Measurements from ENCODE around the gene ANKRD40. TPM values are rescaled to one million over a fixed set of nuclear protein-coding genes. Genes with fewer than 3 reads are reported as not detected.

Gene ANKRD40
- total and polyA plus RNA-seq, 8 donors = 10.3 to 23.5 (median 15.5) TPM

DNA sequence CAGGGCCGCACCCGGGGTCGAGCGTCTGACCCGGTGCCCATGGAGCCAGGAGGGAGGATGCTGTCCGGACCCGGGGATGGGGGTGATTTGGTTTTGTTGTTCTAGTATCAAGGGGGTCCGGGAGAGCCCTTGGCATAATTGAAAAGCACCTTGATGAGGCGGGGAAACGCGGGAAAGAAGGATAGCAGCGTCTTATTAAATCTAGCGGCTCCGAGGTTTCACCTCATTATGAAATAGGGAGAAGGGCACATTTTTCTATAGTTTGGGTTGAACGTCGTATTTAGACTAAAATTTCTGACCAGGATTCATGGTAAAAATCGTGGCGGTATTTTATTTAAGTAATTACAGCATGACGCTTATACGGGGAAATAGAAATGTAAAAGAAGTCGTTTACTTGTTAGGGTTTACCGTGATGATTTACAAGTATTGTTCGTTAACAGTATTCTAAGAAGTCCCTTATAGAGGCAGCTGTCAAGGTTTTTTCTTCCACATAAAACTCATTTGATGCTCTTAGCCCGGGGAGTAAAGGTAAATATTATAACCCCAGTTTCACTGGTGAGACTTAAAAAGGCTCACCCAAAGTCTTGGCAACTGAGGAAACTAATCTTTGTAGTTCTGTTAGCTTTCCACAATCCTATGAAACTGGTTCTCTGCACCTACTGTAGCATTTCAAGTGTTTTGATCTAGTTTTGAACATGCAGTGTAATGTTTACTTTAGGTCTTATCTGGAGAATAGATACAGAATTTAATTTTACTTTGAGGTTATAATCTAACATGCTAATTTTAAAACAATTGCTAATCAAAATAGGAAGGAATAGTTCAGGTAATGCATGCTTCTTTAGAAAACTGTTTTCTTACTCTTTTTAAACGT is 12.4 kb upstream of the ANKRD40 start:
- no peak for DNase-seq
- H3K4me3 ChIP-seq = peak overlapping the region; percentile 64 to 89 (median 82)

DNA sequence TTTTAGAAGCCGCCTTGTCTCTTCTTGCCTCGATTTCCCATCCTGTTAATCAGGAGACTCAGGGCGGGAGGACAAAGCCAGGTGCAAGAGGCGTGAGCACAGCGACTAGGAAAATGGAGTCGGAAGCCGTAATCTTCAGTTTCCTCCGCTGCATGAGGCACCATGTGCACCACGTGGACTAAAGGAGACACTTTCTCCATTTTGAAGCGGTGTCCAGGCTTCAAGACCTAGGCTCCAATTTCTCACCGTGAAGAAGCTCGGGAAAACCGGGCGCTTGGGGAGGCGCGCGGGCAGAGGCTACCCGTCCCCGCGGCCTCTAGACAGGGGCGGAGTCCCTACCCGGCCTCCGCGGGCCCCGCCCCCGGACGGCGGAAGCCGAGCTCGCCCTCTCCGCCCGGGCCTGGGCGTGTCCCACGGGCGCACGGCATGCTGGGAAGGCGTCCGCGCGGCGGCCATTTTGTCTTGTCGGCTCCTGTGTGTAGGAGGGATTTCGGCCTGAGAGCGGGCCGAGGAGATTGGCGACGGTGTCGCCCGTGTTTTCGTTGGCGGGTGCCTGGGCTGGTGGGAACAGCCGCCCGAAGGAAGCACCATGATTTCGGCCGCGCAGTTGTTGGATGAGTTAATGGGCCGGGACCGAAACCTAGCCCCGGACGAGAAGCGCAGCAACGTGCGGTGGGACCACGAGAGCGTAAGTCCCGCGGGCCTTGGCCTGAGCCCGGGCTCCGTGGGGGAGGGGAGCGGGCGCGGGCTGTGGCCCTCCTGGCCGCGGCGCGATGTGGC is 11.6 kb upstream of the ANKRD40 start, which contains the start of gene LUC7L3:
LUC7L3 (plus strand) TSS at position 460 of the 780 bp plus-strand sequence; CDS start at position 590, 130 bp downstream.
- TF ChIP-seq, protein P1, sequence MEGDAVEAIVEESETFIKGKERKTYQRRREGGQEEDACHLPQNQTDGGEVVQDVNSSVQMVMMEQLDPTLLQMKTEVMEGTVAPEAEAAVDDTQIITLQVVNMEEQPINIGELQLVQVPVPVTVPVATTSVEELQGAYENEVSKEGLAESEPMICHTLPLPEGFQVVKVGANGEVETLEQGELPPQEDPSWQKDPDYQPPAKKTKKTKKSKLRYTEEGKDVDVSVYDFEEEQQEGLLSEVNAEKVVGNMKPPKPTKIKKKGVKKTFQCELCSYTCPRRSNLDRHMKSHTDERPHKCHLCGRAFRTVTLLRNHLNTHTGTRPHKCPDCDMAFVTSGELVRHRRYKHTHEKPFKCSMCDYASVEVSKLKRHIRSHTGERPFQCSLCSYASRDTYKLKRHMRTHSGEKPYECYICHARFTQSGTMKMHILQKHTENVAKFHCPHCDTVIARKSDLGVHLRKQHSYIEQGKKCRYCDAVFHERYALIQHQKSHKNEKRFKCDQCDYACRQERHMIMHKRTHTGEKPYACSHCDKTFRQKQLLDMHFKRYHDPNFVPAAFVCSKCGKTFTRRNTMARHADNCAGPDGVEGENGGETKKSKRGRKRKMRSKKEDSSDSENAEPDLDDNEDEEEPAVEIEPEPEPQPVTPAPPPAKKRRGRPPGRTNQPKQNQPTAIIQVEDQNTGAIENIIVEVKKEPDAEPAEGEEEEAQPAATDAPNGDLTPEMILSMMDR (IDR thresholded peaks at IDR 0.05) = no peak
- ATAC-seq (peak; percentile 95 to 98 (median 97)), FAIRE-seq (no peak), DNase-seq (peak; percentile 92 to 98 (median 94))
- Histone ChIP-seq H3K4me3 (peak within 1 kb of the TSS; percentile 64 to 89 (median 82)), H3K27me3 (no peaks in the 10 kb centered on the region), H3K36me3 (no peaks in the 10 kb centered on the region), H3K9me3 (no peaks in the 10 kb centered on the region), H3K27ac (peak within 1 kb of the TSS; percentile 85 to 99 (median 97)), H3K4me1 (peaks cover 6 to 28% (median 15%) of the 10 kb centered on the region in 3 donors)
- WGBS, 2 donors = 1 to 2% methylated on average over 71 to 76 of the region's 76 CpGs
- intact Hi-C loops (cut with DNase I) = no loop called here

More for the DNA sequence above, 12.4 kb upstream of the ANKRD40 start:
- intact Hi-C loops (cut with DNase I) = no loop called here
- ATAC-seq (peak; percentile 3 to 18 (median 15)), FAIRE-seq (no peak)
- 0 to 1% methylated on average over 25 of the region's 25 CpGs for WGBS, 2 donors
- TF ChIP-seq, protein P1 (IDR thresholded peaks at IDR 0.05) = no peak
- Histone ChIP-seq H3K27me3 (no peaks in the 10 kb centered on the region), H3K9me3 (no peaks in the 10 kb centered on the region), H3K4me1 (peaks cover 6 to 30% (median 15%) of the 10 kb centered on the region in 3 donors), H3K27ac (peak overlapping the region; percentile 85 to 99 (median 97)), H3K36me3 (no peaks in the 10 kb centered on the region)

DNA sequence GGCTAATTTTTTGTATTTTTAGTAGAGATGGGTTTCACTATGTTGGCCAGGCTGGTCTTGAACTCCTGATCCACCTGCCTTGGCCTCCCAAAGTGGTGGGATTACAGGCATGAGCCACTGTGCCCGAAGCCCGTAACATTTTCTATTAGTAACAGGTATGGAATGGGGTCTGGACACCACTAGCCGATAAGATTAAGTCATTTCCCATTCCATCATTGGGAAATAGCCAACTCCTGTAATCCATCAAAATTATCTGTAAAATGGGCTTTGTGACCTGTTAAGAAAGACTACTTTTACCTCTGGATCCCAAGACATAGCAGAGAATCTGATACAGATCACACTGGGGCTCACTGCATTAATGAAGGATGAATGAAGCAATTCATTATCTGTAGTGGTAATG is 7.8 kb upstream of the ANKRD40 start:
- intact Hi-C loops (cut with DNase I) = no loop called here
- 79 to 81% methylated on average over 3 of the region's 3 CpGs for WGBS, 2 donors
- FAIRE-seq = no peak
- Histone ChIP-seq H3K36me3 (no peaks in the 10 kb centered on the region), H3K27ac (no peak overlapping the region), H3K4me3 (no peak overlapping the region), H3K27me3 (no peaks in the 10 kb centered on the region), H3K4me1 (no peaks in the 10 kb centered on the region), H3K9me3 (no peaks in the 10 kb centered on the region)
- TF ChIP-seq, protein P1 (IDR thresholded peaks at IDR 0.05) = no peak
- no peak for ATAC-seq
- DNase-seq = no peak

DNA sequence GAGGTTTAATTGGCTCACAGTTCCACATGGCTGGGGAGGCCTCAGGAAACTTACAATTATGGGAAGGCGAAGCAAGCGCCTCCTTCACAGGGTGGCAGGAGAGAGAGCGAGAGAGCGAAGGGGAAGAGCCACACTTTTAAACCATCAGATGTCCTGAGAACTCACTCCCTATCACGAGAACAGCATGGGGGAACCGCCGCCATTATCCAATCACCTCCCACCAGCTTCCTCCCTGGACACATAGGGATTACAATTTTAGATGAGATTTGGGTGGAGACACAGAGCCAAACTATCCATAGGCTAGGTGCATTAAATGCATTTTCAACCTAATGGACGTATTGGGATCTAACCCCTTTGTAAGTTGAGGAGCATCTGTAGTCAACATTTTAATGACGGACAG is 4.9 kb upstream of the ANKRD40 start:
- H3K36me3 ChIP-seq = no peaks in the 10 kb centered on the region
- H3K4me3 ChIP-seq = no peak overlapping the region
- peaks cover 11 to 16% (median 15%) of the 10 kb centered on the region in 3 donors for H3K4me1 ChIP-seq
- TF ChIP-seq, protein P1 (IDR thresholded peaks at IDR 0.05) = no peak
- H3K27ac ChIP-seq = no peak overlapping the region
- H3K9me3 ChIP-seq = no peaks in the 10 kb centered on the region
- ATAC-seq (no peak), DNase-seq (no peak), FAIRE-seq (no peak)
- no peaks in the 10 kb centered on the region for H3K27me3 ChIP-seq
- intact Hi-C loops (cut with DNase I) = no loop called here
- 89 to 93% methylated on average over 9 of the region's 9 CpGs for WGBS, 2 donors

Measured in pancreas (tissue), 10 donors.